MM.1S (cell line): ENCODE results near the gene NBPF9.
"Not testable (repeated sequence)": the region's sequence is repeated elsewhere in the genome, so short reads cannot be mapped to it uniquely, and the experiment has no call there.

ENCODE experiments used
- CTCF ChIP-seq: fragments of 300-600 bp; sonication (generic); IDR thresholded peaks from 2 replicates; pipeline ENCODE4 v1.5.1; 2016; ENCODE audit warnings: antibody characterized with exemption, low read length, mixed read lengths
- EZH2 ChIP-seq: fragments of 300-600 bp; sonication (generic); optimal IDR thresholded peaks from 2 replicates; pipeline ENCODE3; 2017; ENCODE audit warnings: low read depth, mild to moderate bottlenecking, antibody characterized with exemption, low read length, mixed read lengths
- EZH2phosphoT487 ChIP-seq: fragments of 300-600 bp; sonication (generic); IDR thresholded peaks from 2 replicates; pipeline ENCODE4 v1.6.1; 2018; ENCODE audit warnings: antibody characterized with exemption, low read length

DNA sequence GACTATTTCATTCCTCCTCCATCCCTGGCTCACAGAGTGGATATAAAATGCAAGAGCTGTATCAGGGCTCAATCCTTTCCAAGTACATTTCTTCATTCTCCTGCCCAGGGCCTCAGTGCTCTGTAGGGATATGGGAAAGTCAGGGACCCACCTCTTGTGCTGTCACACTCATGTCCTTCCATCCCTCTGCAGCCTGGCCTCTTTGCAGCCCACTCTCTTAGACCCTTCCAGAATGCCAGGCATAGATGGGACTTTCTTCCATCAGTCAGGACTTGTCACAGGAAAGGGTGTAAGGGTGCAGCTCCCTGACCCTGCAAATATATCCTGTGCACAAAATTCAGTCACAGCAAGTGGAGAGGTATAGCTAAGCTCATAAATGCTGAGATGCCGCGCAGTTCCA lies 86.7 kb downstream of the NBPF9 start:
- not testable (repeated sequence) for TF ChIP-seq CTCF, EZH2, EZH2phosphoT487
